ENCODE data around the gene ZNF200.
A peak's percentile ranks its signal among the peaks of the same experiment; 100 is the strongest.
"Not testable (repeated sequence)": the region's sequence is repeated elsewhere in the genome, so short reads cannot be mapped to it uniquely, and the experiment has no call there.

ZNF200 gene

DNA sequence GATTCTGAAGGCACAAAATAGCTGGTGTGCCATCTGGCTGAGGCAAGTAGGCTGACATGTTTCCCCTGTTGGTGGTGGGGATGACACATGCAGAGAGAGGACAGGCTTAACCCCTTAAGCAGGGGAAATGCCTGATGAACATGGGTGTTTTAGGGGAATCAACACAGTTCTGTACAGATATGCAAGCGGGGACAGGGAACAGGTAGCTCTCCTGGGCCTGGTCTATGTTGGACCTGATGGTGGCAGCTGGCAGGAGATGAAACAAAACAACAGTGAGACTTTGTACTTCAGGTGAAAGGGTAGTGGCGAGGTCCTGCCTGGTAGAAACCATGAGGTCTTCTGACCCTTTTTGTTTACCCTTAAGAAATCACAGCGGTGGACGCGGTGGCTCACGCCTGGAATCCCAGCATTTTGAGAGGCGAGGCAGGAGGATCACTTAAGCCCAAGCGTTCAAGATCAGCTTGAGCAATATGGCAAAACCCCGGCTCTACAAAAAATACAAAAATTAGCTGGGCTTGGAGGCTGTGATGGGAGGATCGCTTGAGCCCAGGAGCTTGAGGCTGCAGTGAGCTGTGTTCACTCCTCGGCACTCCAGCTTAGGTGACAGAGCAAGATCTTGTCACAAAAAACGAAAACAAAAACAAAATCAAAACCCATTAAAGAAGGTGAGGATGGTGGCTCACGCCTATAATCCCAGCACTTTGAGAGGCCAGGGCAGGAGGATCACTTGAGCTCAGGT, 36.5 kb downstream of the ZNF200 start:
- no peak for DNase-seq (ENCODE audit: low spot score)

GRCh38 chr16:3197694-3198333, 37.1 kb downstream of the ZNF200 start:
- DNase-seq (ENCODE audit: low spot score), result not testable (repeated sequence)

- no peak for DNase-seq (ENCODE audit: low spot score)
These were observed 39.0 kb downstream of the ZNF200 start for GRCh38 chr16:3195975-3196374.

DNA sequence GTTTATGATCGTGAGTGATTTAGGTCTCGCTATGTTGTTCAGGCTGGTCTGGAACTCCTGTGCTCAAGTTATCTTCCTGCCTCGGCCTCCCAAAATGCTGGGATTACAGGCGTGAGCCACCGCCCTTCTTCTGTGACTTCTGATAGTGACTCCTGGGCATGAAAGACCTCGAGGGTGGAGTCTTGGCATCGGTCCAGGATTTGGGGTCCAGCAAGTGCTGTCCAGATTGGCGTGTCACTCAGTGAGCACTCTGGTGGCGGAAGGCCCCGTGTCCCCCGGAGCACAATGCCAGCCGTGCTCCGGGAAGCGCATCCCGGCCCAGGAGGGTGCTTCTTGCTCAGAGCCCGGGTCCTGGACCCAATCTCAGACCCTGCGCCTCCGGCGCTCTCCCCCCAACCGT, 40.2 kb downstream of the ZNF200 start:
- no peak for DNase-seq (ENCODE audit: low spot score)

DNA sequence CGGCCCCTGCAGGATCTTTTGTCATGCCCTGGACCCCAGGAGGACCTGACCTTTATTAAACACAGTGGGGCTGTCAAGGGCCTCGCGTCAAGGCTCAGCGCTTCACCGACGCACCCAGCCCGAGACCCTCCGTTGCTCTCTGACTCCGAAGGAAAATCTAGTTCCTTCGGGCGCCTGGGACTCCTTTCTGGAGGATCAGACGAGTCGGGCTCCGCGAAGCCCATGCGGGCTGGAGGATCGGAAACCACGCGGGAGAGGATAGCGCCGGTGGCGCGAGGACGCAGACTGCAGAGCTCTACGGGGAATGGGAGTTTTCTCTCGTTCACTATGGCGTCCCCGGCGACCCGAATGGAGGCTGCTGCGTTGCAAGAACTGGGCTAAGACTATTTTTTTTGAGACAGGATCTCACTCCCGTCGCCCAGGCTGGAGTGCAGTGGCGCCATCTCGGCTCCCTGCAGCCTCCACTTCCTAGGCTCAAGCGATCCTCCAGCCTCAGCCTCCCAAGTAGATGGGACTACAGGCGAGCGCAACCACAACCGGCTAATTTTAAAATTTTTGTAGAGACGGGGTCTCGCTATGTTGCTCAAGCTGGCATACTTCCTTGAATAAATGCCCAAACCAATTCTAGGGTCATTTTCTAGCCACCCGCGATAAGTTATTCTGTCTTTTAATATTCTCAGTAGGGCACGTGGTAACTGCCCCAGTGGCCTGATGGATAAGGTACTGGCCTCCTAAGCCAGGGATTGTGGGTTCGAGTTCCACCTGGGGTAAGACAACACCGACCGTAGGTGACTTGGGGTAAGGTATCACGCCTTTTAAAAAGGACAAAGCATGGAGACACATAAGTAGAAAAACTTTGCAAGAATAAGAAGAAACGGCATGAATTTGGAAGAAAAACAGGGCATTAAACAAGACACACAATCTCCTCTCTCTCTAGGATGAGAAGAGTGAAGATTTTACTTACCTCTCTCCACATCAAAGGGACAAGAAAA, 41.4 kb downstream of the ZNF200 start:
- DNase-seq (ENCODE audit: low spot score), result no peak

GRCh38 chr16:3192476-3193019, 42.4 kb downstream of the ZNF200 start:
- DNase-seq (ENCODE audit: low spot score), result no peak

DNA sequence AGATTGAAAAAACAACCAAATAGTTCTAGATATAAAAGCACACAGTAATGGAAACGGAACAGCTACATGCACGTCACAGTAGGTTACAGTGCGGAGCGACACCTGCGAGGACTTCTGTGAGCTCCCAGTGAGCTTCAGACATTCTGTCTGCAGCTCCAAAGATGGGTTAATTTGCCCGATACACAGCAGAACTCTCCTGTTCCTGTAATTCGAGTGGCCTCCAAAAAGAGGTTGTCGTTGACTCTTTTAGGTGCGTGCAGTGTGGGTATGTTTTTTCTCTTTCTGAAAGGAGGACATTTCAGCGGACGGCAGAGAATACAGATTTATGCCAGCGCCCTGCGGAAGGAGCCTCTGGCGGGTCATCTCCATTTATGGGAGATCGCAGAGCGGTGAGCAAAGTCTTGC, 44.0 kb downstream of the ZNF200 start:
- no peak for DNase-seq (ENCODE audit: low spot score)

GRCh38 chr16:3189869-3190268, 45.1 kb downstream of the ZNF200 start:
- no peak for DNase-seq (ENCODE audit: low spot score)

DNA sequence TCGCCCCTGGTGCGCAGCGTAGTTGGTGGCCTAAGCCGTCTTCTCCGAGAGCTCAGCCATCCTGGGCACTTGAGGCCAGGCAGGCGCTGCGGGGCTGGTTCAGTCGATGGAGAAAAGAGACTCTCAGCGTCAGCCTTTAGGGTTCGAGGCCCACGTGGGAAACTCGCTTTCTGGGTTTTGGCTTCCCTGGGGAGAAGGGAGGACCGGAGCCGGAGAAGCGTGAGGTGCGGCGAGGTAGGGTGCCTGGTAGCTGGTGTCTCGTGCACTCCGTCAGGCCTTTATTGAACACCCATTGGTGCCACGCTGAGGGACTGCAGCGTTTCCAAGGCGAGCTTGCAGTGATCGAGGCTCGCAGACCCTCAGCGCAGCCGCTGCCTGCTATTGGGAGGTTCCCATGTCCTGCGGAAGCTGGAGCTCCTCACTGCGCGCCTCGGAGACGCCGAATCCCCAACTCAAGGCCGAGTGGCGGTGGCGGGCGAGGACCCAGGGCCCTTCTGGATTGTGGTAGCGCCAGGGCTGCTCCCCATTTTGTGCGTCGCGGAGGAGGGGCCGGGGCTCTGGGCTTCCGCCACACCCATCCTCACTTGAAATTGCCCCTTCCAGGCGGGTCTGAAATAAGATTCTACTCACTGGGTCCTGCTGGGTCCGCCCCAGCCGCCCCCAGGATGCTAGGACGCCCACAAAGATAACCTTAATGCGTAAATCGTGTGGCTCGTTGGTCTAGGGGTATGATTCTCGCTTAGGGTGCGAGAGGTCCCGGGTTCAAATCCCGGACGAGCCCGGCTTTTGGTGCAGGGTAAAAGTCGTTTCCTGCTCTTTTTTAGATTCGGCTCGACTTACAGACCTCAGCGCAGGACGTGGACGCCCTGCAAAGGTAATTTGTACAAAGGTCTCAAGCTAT, 45.8 kb downstream of the ZNF200 start:
- peak; percentile 39 for DNase-seq (ENCODE audit: low spot score)

DNA sequence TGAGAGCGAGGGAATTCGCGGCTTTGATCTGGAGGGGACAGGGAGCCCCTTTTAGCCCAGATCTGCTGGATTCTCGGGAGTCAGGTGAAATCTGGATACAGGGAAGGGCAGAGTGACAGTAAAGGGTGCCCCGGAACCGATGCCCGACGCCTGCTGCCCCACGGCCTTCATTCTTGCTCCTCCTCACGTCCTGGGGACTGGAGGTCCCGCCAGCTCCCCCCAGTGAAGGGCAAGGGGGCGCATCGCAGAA, 46.4 kb downstream of the ZNF200 start:
- DNase-seq (ENCODE audit: low spot score), result no peak

- DNase-seq (ENCODE audit: low spot score), result peak; percentile 55
These were observed 46.9 kb downstream of the ZNF200 start, which contains the start of gene OR1F1 for GRCh38 chr16:3187798-3188674. Gene OR1F1 (plus strand): TSS chr16:3188204.

GRCh38 chr16:3186946-3187690, 47.8 kb downstream of the ZNF200 start:
- no peak for DNase-seq (ENCODE audit: low spot score)

GRCh38 chr16:3183445-3184139, 51.4 kb downstream of the ZNF200 start:
- no peak for DNase-seq (ENCODE audit: low spot score)

DNA sequence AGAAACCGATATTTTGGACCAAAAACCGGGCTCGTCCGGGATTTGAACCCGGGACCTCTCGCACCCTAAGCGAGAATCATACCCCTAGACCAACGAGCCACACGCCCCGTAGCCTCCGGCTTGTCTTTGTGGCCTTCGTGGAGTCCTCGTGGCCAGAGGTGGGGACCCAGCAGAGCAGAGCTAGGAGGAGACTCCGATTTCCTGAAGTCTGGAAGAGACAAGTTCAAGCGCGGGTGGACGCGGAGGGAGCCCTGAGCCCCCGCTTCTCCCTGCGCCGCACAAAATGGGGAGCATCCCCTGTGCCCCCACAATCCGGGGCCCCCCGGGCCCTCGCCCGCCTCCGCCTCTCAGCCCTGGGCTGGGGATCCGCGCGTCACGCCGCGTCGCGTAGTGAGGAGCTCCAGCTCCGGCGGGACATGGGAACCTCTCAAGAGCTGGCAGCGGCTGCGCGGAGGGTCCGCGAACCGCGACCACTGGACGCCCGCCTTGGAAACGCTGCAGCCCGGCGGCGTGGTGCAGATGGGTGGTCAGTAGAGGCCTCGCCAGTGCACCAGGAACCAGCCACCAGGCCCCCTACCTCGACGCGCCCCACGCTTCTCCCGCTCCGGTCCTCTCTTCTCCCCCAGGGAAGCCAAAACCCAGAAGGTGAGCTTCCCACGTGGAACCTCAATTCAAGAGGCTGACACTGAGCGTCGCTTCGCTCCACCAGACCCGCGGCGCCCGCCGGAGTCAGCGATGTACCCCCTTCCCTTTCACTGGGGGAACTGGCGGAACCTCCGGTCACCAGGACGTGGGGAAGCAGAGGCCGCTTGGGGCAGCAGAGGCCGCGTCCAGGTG, 52.1 kb downstream of the ZNF200 start:
- peak; percentile 62 for DNase-seq (ENCODE audit: low spot score)

GRCh38 chr16:3182293-3182607, 52.7 kb downstream of the ZNF200 start:
- DNase-seq (ENCODE audit: low spot score), result not testable (repeated sequence)

- no peak for DNase-seq (ENCODE audit: low spot score)
These were observed 54.5 kb downstream of the ZNF200 start for GRCh38 chr16:3180445-3180878.

DNA sequence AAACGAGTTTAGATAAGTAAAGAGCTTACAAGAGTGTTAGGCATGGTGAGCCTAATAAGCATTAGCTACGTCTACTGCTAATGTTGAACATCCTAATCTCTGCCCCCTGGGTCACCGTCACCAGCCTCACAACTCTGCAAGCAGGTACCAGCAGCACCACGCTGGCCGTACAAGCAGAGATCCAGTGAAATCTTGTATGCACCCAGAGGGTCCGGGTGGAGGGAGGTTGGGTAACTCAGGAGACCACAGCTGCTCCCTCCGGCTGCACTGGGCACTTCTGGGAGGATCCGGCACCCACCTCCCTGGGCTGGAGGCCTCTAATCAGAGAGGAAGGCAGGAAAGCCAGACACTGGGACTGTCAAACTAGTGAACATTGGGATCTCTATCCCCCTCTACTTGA, 55.3 kb downstream of the ZNF200 start:
- no peak for DNase-seq (ENCODE audit: low spot score)
